GM13977 (cell line): ENCODE results near the gene CTNNA2.

Experiments used
- DNase-seq: peaks from one replicate; pipeline ENCODE4 v3.0.0; 2012; ENCODE audit warnings: low spot score
- in situ Hi-C: fragments of 300-500 bp; cut with MboI; formaldehyde crosslinking; loops from one replicate; pipeline ENCODE4 v1.12.0; 2022; ENCODE audit warnings: low sequenced_read_pairs, low pct_unique_long_range_greater_than_20kb, mixed read lengths, inconsistent platforms; ENCODE audit not compliant: unreplicated experiment
- TF ChIP-seq, protein P1 (sequence below): IDR thresholded peaks from 2 replicates; pipeline ENCODE4 v1.5.1; 2012; ENCODE audit warnings: mild to moderate bottlenecking, control low read depth; ENCODE audit not compliant: insufficient read depth; ENCODE audit errors: extremely low read depth, missing control alignments

Gene CTNNA2

DNA sequence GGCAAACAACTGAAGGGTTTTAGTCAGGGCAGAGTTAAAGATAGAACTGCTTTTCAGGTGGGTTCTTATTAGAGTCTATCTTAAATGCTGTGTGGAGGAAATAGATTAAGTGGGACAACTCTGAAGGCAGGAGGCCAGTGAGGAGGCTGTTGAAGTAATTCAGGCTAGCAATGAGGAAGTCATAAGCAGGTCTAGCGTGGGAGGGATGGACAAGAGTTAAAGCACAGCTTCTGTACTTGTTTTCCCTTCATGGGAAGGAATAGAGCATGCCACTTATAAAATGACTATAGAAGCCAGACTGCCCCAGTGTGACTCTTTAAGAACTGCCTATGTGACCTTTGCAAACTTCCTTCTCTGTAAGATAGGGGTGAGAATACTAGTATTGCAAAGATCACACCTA is 993.7 kb downstream of the CTNNA2 start:
- TF ChIP-seq, protein P1, sequence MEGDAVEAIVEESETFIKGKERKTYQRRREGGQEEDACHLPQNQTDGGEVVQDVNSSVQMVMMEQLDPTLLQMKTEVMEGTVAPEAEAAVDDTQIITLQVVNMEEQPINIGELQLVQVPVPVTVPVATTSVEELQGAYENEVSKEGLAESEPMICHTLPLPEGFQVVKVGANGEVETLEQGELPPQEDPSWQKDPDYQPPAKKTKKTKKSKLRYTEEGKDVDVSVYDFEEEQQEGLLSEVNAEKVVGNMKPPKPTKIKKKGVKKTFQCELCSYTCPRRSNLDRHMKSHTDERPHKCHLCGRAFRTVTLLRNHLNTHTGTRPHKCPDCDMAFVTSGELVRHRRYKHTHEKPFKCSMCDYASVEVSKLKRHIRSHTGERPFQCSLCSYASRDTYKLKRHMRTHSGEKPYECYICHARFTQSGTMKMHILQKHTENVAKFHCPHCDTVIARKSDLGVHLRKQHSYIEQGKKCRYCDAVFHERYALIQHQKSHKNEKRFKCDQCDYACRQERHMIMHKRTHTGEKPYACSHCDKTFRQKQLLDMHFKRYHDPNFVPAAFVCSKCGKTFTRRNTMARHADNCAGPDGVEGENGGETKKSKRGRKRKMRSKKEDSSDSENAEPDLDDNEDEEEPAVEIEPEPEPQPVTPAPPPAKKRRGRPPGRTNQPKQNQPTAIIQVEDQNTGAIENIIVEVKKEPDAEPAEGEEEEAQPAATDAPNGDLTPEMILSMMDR: no peak
- in situ Hi-C loops: no loop called here
- no peak for DNase-seq

DNA sequence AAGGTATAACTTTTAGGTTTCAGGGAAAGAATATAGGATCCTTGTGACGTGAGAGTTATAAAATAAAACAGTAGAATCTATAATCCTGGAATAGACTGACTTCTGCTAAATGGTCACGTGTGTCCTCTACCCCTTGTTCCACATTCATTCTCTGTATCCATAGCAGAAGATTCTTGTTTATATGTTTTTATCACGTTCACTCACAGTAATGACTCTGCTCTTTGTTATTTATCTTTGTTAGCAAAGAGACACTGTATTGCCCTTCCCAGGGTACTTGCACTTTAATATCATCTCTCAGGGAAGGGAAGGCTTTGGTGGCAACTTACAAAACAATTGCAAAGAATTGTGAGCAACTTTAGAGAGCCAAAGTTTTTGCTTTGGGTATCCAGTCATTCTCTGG is 997.9 kb downstream of the CTNNA2 start:
- TF ChIP-seq, protein P1: no peak
- in situ Hi-C loops: no loop called here
- DNase-seq: no peak

DNA sequence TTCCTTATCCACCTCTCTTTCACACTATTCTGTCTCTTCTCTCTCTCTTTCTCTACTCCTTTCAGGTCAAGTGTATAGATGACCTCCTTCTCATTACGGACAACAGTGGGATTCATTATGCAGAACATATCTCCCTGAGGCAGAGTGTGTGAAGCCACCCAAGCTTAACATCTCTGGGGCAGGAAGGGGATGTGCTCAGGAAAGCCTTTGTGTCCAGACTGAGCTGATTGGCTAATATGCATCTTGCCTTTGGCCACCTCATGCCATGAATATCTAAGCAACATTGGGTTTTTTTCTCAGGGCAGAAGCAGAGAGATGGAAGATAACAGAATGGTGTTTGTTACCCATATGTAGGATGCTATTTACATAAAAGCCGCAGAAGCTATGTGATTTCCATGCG is 1003.1 kb downstream of the CTNNA2 start:
- TF ChIP-seq, protein P1: no peak
- in situ Hi-C loops: no loop called here
- no peak for DNase-seq

DNA sequence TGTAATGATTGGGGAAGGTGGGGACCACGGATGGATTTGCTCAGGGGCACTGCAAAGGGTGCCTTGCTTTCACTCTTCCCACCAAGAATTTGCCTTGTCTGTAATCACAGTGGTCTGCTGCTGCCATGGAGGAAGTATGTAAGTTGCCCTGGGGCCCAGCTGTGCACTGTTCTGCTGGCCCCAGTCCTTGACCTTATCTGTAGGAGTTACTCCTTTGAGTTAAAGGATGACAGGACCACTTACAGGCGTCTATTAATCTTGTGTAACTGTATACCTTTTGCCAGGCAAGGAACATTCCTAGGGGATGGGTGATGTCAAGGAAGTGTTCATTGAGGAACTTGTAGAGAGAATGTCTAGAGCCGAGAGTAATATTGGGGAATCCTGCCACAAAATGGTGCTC is 1004.5 kb downstream of the CTNNA2 start:
- no peak for DNase-seq
- in situ Hi-C loops: no loop called here
- TF ChIP-seq, protein P1: no peak

DNA sequence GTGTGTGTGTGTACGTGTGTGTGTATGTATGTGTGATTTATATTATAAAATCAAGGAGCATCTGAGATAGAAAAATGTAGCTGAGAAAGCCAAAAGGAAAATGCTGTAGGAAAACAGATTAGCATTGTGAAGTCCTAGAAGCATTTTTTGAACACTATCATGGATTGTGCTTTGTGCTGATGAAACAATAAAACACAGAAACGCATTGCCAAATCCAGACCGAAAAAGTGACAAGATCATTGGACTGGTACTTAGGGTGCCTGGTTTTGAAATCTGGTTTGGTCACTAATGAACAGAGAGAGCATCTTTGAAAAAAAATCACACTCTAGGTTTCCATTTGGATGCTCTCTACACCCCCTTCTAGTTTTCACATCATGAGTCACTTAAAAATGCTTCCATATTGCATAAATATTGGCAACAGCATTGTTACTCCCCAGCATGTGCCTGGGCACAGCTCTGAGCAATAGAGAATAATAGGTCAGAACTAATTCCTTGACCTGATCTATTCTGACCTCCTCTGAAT is 1006.3 kb downstream of the CTNNA2 start:
- in situ Hi-C loops: no loop called here
- no peak for DNase-seq
- TF ChIP-seq, protein P1: no peak

DNA sequence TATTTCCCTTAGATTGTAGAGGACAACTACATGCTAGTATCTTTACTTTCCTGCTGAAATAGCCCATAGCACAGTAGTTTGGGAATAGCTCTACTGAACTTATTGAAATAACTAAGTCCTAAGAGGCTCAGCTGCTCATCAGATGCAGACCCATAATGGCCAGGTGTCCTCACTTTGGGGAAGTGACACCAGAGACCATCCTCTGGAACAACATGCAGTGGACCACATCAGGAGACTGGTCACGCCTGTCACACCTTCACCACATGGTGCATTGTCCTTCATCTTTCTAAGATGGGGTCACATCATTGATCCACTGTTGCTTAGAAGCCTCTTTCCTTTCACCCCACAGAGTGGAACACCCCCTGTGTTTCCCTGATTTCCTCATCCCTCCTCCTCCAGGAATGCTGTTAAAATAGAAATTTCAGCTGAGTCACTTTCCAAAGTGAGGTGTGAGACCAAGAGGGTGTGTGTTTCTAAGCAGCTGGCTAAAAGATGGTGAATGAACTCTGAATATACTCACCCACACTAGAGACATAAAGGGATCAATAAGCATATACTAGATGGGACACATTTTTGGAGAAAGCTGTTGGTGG is 1006.9 kb downstream of the CTNNA2 start:
- DNase-seq: no peak
- TF ChIP-seq, protein P1: no peak
- in situ Hi-C loops: no loop called here
